Adipocyte (in vitro differentiated cells): ENCODE measurements around the gene DEPDC5.
"Not testable (repeated sequence)": the region's sequence is repeated elsewhere in the genome, so short reads cannot be mapped to it uniquely, and the experiment has no call there.

Source experiments
- DNase-seq: peaks from one replicate; pipeline ENCODE4 v3.0.0-alpha.2; 2015; ENCODE audit warnings: low read depth
- H3K27me3 ChIP-seq: replicated peaks from 2 replicates; pipeline ENCODE4 v1.7.0; 2013; ENCODE audit warnings: mild to moderate bottlenecking, low read length, moderate library complexity; ENCODE audit not compliant: control insufficient read depth, insufficient read depth
- H3K36me3 ChIP-seq: 2 replicates; pipeline ENCODE4 v1.7.0; 2013; ENCODE audit warnings: low read length, mild to moderate bottlenecking, moderate library complexity; ENCODE audit not compliant: control insufficient read depth, insufficient read depth, severe bottlenecking
- H3K4me1 ChIP-seq: 2 replicates; pipeline ENCODE4 v1.7.0; 2013; ENCODE audit warnings: mild to moderate bottlenecking, low read length, moderate library complexity; ENCODE audit not compliant: control insufficient read depth, insufficient read depth
- H3K4me3 ChIP-seq: 2 replicates; pipeline ENCODE4 v1.7.0; 2013; ENCODE audit warnings: mild to moderate bottlenecking, low read length, moderate library complexity
- H3K9ac ChIP-seq: 2 replicates; pipeline ENCODE4 v1.7.0; 2013; ENCODE audit warnings: mild to moderate bottlenecking, low read length, moderate library complexity
- H3K9me3 ChIP-seq: 2 replicates; pipeline ENCODE4 v1.7.0; 2013; ENCODE audit warnings: mild to moderate bottlenecking, low read length, moderate library complexity; ENCODE audit not compliant: control insufficient read depth

The DEPDC5 gene

DNA sequence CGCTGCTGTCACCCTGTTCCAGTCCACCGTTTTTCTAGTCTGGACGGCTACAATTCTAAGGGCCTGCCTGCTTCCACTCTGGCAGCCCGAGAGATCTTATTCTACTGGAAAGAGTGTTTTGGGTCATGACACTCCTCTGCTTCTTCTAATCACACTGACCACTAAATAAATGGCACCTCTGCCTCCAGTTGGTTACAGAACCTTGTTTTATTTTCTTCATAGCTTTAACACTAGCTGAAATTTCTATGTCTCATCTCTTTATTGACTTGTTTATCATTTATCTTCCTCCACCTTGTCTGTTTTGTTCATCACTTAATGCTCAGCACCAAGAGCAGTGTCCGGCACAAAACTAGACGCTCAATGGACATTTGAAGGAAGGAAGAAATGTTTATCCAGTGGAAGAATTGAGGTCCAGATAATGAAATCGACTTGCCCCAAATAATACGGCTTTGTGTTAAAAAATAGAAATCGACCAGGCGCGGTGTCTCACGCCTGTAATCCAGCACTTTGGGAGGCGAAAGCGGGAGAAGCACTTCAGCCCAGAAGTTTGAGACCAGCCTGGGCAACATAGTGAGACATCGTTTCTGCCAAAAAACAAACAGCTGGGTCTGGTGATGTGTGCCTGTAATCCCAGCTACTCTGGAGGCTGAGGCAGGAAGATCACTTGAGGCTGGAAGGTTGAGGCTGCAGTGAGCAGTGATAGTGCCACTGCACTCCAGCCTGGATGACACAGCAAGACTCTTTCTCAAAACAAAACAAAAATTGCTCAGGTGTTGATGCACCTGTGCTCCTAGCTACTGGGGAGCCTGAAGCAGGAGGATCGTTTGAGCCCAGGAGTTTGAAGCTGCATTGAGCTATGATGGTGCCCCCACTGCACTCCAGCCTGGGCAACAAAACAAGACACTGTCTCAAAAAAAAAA is 3.2 kb upstream of the DEPDC5 start:
- DNase-seq, result no peak
- H3K27me3 ChIP-seq, result no peaks in the 10 kb centered on the region
- H3K9ac ChIP-seq, result peak overlapping the region; percentile 100
- H3K4me1 ChIP-seq, result peaks cover 57% of the 10 kb centered on the region
- no peaks in the 10 kb centered on the region for H3K9me3 ChIP-seq
- H3K4me3 ChIP-seq, result peak overlapping the region; percentile 99
- peaks cover 7% of the 10 kb centered on the region for H3K36me3 ChIP-seq

DNA sequence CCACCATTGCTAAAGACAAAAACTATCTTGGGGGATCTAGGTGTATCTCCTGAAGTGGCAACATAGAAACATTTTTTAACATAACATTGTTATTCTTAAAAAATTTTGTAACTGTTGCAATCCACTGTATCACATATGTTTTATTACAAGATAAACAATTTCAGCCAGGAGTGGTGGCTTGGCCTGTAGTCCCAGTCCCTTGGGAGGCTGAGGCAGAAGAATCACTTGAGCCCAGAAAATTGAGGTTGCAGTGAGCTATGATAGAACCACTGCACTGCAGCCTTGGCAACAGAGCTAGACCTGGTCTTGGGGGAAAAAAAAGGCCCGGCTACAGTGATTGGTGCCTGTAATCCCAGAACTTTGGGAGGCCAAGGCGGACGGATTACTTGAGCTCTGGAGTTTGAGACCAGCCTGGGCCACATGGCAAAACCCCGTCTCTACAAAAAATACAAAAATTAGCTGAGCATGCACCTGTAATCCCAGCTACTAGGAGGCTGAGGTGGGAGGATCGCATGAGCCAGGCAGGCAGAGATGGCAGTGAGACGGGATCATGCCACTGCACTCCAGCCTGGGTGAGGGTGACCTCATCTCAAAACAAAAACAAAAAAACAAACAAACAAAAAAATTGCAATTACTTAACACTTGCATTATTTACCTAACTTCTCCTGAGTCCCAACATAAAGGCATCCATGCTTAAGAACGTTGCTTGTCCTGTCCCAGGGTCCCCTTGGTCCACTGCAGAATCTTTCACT is 1.5 kb upstream of the DEPDC5 start:
- peaks cover 53% of the 10 kb centered on the region for H3K4me1 ChIP-seq
- no peak for DNase-seq
- H3K9ac ChIP-seq, result peak overlapping the region; percentile 89
- H3K27me3 ChIP-seq, result no peaks in the 10 kb centered on the region
- peaks cover 2% of the 10 kb centered on the region for H3K36me3 ChIP-seq
- H3K4me3 ChIP-seq, result peak overlapping the region; percentile 89
- H3K9me3 ChIP-seq, result no peaks in the 10 kb centered on the region

DNA sequence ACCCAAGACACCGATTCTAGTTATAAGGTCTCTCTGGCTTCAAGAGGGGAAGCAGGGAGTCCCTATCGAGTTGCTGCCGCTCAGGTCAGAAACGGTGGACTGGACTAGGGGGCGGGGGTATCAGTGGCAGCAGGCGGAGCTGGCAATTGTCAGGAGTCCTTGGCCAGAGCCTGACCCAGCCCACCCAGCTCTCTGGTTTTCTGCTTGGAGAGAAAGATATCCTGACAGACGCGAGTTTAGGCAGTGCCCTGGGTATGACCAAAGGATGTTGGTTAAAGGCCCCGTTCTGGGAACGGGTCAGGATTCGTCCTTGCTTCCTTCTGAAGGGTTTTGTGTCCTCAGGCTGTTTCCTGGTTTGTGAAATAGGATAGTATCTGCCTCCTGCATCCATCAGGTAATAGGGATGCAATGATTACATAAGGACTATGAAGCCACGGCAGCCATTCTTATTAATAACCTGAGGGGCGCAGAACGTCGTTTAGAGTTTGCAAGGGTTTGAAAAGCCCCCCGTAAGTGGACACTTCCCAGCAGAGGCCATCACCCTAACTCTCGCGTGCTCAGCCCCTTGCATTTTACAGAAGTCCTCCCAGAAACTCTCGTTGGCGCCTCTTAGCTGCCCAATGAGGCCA is 700 bp upstream of the DEPDC5 start:
- peaks cover 48% of the 10 kb centered on the region for H3K4me1 ChIP-seq

DNA sequence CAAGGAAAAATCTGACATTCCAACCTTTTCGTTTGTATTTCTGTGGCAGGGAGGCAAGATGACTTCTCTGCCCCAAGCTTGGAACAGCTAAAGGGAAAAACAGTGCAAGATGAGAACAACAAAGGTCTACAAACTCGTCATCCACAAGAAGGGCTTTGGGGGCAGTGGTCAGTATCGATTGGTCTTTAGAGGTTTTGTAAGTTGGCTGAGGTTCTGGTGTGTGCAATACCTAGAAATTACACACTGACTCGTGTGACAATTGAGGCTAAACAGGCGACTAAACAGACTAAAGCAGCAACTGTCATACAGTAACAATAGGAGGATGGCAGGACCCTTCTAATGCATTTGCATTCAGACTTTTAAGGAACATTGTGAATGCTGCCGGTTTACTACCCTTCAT is 994 bp downstream of the DEPDC5 start:
- H3K27me3 ChIP-seq, result no peaks in the 10 kb centered on the region
- H3K9me3 ChIP-seq, result no peaks in the 10 kb centered on the region
- peak overlapping the region; percentile 89 for H3K4me3 ChIP-seq
- DNase-seq, result peak; percentile 12
- H3K4me1 ChIP-seq, result peaks cover 37% of the 10 kb centered on the region
- peak overlapping the region; percentile 89 for H3K9ac ChIP-seq
- H3K36me3 ChIP-seq, result peaks cover 4% of the 10 kb centered on the region

More for the DNA sequence above, 700 bp upstream of the DEPDC5 start:
- Histone ChIP-seq H3K9ac (peak overlapping the region; percentile 89), H3K36me3 (peaks cover 3% of the 10 kb centered on the region), H3K27me3 (no peaks in the 10 kb centered on the region), H3K4me3 (peak overlapping the region; percentile 89), H3K9me3 (no peaks in the 10 kb centered on the region)
- peak; percentile 29 for DNase-seq

DNA sequence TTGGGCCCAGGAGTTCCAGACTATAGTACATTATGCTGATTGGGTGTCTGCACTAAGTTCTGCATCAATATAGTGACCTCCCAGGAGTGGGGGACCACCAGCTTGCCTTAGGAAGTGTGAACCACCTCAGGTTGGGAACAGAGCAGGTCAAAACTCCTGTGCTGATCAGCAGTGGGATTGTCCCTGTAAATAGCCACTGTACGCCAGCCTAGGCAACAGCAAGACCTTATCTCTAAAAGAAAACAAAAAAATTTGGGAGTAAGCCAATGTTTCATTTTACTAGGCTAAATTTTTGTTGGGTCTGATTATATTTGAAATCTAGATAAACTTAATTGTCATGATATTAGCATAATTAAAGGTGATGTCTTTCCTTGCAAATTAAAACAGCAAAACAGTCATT is 3.4 kb downstream of the DEPDC5 start:
- no peak for DNase-seq
- peaks cover 25% of the 10 kb centered on the region for H3K4me1 ChIP-seq
- no peak overlapping the region for H3K9ac ChIP-seq
- H3K27me3 ChIP-seq, result no peaks in the 10 kb centered on the region
- H3K36me3 ChIP-seq, result peaks cover 18% of the 10 kb centered on the region
- H3K4me3 ChIP-seq, result no peak overlapping the region
- H3K9me3 ChIP-seq, result no peaks in the 10 kb centered on the region

DNA sequence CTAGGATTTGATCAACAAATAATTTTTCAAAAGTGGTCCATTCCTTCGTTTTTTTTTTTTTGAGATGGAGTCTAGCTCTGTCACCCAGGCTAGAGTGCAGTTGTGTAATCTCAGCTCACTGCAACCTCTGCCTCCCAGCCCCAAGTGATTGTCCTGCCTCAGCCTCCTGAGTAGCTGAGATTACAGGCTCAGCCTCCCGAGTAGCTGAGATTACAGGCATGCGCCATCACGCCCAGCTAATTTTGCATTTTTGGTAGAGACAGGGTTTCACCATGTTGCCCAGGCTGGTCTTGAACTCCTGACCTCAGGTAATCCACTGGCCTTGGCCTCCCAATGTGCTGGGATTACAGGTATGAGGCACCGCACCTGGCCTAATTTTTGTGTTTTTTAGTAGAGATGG is 5.0 kb downstream of the DEPDC5 start:
- not testable (repeated sequence) for H3K9me3 ChIP-seq, H3K27me3 ChIP-seq, DNase-seq, H3K9ac ChIP-seq, H3K4me3 ChIP-seq
- Histone ChIP-seq H3K36me3 (peaks cover 18% of the 10 kb centered on the region), H3K4me1 (peaks cover 12% of the 10 kb centered on the region)

DNA sequence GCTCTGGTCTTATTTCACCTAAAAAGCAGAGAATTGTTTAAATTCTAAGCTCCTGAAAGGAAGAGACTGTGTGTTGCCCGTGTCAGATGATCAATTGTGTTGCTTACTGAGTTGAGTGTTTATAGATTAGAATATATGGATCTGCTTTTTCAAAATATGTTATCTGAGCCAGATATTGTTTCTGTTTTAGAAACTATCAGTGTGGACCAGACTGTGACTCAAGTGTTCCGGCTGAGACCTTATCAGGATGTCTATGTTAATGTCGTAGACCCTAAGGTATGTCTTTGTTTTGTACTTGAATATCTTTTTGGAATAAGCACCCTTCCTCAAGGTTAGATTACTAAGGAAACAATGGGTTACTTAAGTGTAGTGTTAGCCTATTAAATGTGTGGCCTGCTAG is 11.0 kb downstream of the DEPDC5 start:
- Histone ChIP-seq H3K4me1 (no peaks in the 10 kb centered on the region), H3K36me3 (peaks cover 59% of the 10 kb centered on the region), H3K9ac (no peak overlapping the region), H3K4me3 (no peak overlapping the region), H3K9me3 (no peaks in the 10 kb centered on the region), H3K27me3 (no peaks in the 10 kb centered on the region)
- DNase-seq, result no peak

DNA sequence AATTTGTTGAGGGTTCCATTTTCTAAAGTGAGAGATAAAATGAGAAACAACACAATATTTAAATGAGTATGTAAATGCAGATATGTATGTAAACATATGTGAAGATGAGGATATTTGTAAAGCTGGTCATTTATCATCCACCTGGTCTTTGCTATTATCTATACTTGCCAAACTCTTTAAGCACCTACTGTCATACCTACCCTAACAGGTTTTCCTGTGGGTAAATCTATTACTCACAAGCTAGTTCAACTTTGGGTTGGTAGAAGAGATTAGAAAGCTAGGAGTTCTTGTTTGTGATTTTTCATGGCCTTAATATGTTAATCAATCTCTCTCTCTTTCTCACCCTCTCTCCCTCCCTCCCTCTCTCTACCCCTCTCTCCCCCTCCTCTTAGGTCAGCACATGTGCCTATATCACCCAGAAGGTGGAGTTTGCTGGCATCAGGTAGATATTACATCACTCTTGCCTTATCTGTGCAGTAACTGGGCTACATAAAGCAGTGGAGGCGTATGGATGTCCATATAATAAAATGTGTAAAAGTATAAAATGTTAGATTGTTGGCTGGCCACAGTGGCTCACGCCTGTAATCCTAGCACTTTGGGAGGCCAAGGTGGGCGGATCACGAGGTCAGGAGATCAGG is 14.7 kb downstream of the DEPDC5 start:
- Histone ChIP-seq H3K9ac (no peak overlapping the region), H3K27me3 (no peaks in the 10 kb centered on the region), H3K4me3 (no peak overlapping the region), H3K9me3 (no peaks in the 10 kb centered on the region), H3K36me3 (peaks cover 65% of the 10 kb centered on the region), H3K4me1 (no peaks in the 10 kb centered on the region)
- DNase-seq, result no peak

DNA sequence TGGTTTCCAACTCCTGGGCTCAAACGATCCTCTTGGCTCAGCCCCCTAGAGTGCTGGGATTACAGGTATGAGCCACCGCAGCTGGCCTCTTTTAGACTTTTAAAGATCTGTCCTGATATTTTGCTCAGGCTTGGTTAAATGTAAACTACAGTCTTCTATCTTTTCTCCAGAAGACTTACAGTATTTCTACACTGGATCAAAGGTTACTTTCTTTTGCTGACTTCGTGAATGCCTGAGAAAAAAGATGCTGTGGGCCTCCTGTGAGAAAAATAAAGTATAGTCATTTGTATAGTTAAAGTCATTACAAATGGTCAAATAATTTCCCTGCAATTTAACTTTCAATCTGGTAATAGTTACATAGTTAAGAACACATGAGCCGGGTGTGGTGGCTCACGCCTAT is 19.6 kb downstream of the DEPDC5 start:
- no peak for DNase-seq
- Histone ChIP-seq H3K36me3 (peaks cover 50% of the 10 kb centered on the region), H3K4me1 (no peaks in the 10 kb centered on the region), H3K9ac (no peak overlapping the region), H3K27me3 (no peaks in the 10 kb centered on the region), H3K4me3 (no peak overlapping the region), H3K9me3 (no peaks in the 10 kb centered on the region)

DNA sequence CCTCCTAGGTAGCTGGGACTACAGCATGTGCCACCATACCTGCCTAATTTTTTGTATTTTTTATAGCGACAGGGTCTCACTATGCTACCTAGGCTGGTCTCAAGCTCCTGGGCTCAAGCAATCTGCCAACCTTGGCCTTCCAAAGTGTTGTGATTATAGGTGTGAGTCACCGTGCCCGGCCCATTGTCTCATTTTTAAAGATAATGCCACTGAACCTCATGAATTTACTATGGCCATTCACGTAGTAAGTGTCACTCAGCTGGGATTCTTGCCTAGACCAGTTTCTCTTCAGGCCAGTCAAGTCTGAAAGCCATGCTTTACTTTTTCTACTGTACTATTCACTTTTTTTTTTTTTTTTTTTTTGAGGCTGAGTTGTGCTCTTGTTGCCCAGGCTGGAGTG is 22.4 kb downstream of the DEPDC5 start:
- Histone ChIP-seq H3K4me3 (no peak overlapping the region), H3K27me3 (no peaks in the 10 kb centered on the region), H3K36me3 (peaks cover 54% of the 10 kb centered on the region), H3K9ac (no peak overlapping the region), H3K4me1 (no peaks in the 10 kb centered on the region), H3K9me3 (no peaks in the 10 kb centered on the region)
- DNase-seq, result no peak

DNA sequence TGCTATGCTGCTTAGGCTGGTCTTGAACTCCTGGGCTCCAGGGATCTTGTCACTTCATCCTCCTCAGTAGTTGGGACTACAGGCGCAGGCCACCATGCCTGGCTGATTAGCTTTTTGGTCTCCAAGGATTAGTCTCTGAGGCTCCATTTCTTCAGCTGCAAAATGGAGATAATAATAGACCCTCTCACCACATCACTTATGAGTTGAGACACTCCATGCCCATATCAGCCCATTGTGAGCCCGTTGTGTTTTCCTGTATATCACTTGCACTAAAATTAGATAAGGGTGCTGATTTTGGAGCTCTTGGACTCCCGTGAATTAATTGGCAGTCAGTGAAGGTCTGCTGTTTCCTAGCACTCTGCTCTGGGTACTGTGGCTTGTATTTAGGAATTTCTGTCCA is 36.0 kb downstream of the DEPDC5 start:
- H3K36me3 ChIP-seq, result peaks cover 40% of the 10 kb centered on the region
- no peak overlapping the region for H3K9ac ChIP-seq
- H3K4me3 ChIP-seq, result no peak overlapping the region
- DNase-seq, result no peak
- no peaks in the 10 kb centered on the region for H3K27me3 ChIP-seq
- no peaks in the 10 kb centered on the region for H3K9me3 ChIP-seq
- H3K4me1 ChIP-seq, result no peaks in the 10 kb centered on the region
